HepG2 (cell line): Measurements from ENCODE around the gene AFG1L. TPM values are rescaled to one million over a fixed set of nuclear protein-coding genes. Genes with fewer than 3 reads are reported as not detected.

ENCODE experiments used
- AFF4 ChIP-seq: sonication (generic); formaldehyde crosslinking; IDR thresholded peaks from 2 replicates; pipeline ENCODE4 v1.4.0; 2020; ENCODE audit warnings: missing genetic modification reagents
- ATF1 ChIP-seq: IDR thresholded peaks from 2 replicates; pipeline ENCODE4 v1.6.1; 2016; ENCODE audit warnings: mild to moderate bottlenecking, control low read depth
- HOMEZ ChIP-seq: IDR thresholded peaks from 2 replicates; pipeline ENCODE4 v1.6.1; 2016; ENCODE audit warnings: low read depth
- IRX3 ChIP-seq: sonication (generic); formaldehyde crosslinking; IDR thresholded peaks from 2 replicates; pipeline ENCODE4 v1.8.1; 2023; ENCODE audit warnings: mild to moderate bottlenecking, low read depth, missing genetic modification reagents, borderline replicate concordance
- KLF9 ChIP-seq: IDR thresholded peaks from 2 replicates; pipeline ENCODE4 v1.6.1; 2016; ENCODE audit warnings: low read depth
- MED1 ChIP-seq: sonication (generic); formaldehyde crosslinking; IDR thresholded peaks from 2 replicates; pipeline ENCODE4 v1.4.0; 2020; ENCODE audit warnings: missing genetic modification reagents
- NCOR1 ChIP-seq: fragments of 200-600 bp; sonication (generic); IDR thresholded peaks from 2 replicates; pipeline ENCODE4 v1.7.0; 2017; ENCODE audit warnings: antibody characterized with exemption, low read length, borderline replicate concordance
- PCBP1 ChIP-seq: fragments of 200-400 bp; formaldehyde crosslinking; IDR thresholded peaks from 2 replicates; pipeline ENCODE4 v1.6.1; 2017; ENCODE audit warnings: mild to moderate bottlenecking, low read depth, low read length, borderline replicate concordance
- RBAK ChIP-seq: sonication (generic); formaldehyde crosslinking; IDR thresholded peaks from 2 replicates; pipeline ENCODE4 v1.5.1; 2020; ENCODE audit warnings: mild to moderate bottlenecking, missing genetic modification reagents
- TMF1 ChIP-seq: sonication (generic); formaldehyde crosslinking; IDR thresholded peaks from 2 replicates; pipeline ENCODE4 v1.8.1; 2022; ENCODE audit warnings: low read depth, missing genetic modification reagents
- ZBTB10 ChIP-seq: sonication (generic); formaldehyde crosslinking; IDR thresholded peaks from 2 replicates; pipeline ENCODE4 v1.4.0; 2020; ENCODE audit warnings: missing genetic modification reagents, borderline replicate concordance
- ZBTB25 ChIP-seq: IDR thresholded peaks from 2 replicates; pipeline ENCODE4 v1.6.1; 2018; ENCODE audit warnings: missing genetic modification reagents
- ZFY ChIP-seq: sonication (generic); formaldehyde crosslinking; IDR thresholded peaks from 2 replicates; pipeline ENCODE4 v1.4.0; 2020; ENCODE audit warnings: missing genetic modification reagents
- ZNF225 ChIP-seq: sonication (generic); formaldehyde crosslinking; IDR thresholded peaks from 2 replicates; pipeline ENCODE4 v1.4.0; 2020; ENCODE audit warnings: mild to moderate bottlenecking, missing genetic modification reagents
- ZNF451 ChIP-seq: sonication (generic); formaldehyde crosslinking; IDR thresholded peaks from 2 replicates; pipeline ENCODE4 v1.5.0; 2020; ENCODE audit warnings: mild to moderate bottlenecking, missing genetic modification reagents
- ZNF703 ChIP-seq: sonication (generic); formaldehyde crosslinking; IDR thresholded peaks from 2 replicates; pipeline ENCODE4 v1.5.1; 2020; ENCODE audit warnings: missing genetic modification reagents, mild to moderate bottlenecking, moderate library complexity, borderline replicate concordance
- ZNF768 ChIP-seq: sonication (generic); formaldehyde crosslinking; IDR thresholded peaks from 2 replicates; pipeline ENCODE4 v1.4.0; 2020; ENCODE audit warnings: missing genetic modification reagents
- ZNF770 ChIP-seq: sonication (generic); formaldehyde crosslinking; IDR thresholded peaks from 2 replicates; pipeline ENCODE4 v1.5.0; 2020; ENCODE audit warnings: mild to moderate bottlenecking, missing genetic modification reagents
- ZNF777 ChIP-seq: sonication (generic); formaldehyde crosslinking; IDR thresholded peaks from 2 replicates; pipeline ENCODE4 v1.4.0; 2020; ENCODE audit warnings: missing genetic modification reagents
- ZNF782 ChIP-seq: sonication (generic); formaldehyde crosslinking; IDR thresholded peaks from 2 replicates; pipeline ENCODE4 v1.4.0; 2020; ENCODE audit warnings: missing genetic modification reagents, mild to moderate bottlenecking, borderline replicate concordance
- polyA plus RNA-seq, 8 experiments: library from polyadenylated mRNA; depleted of rRNA in 3 of 8; stranded (reverse) in 7 of 8; unstranded in 1 of 8; fragments of >200 nt; fragmentation: Illumina TruSeq in 4 of 8; extraction: Trizol in 4 of 8; gene quantifications; 2 replicates each; pipeline versions ENCODE4 v1.2.1 to v1.2.3, GENCODE V29; 2011 to 2016; ENCODE audit warnings: low read depth in 4 of 8, missing spikeins in 1 of 8, mixed read lengths in 1 of 8; ENCODE audit not compliant: insufficient read depth in 1 of 8
- total RNA-seq, 5 experiments: library from RNA; depleted of rRNA; stranded (reverse); fragments of >200 nt; fragmentation: Illumina TruSeq; extraction: Trizol; gene quantifications; 2 replicates each; pipeline ENCODE4 v1.2.3, GENCODE V29; 2016; ENCODE audit warnings: low read depth in 1 of 5

Gene AFG1L
- total and polyA plus RNA-seq, 2 of the 13 experiments (the other 11 are each of a cell fraction or from before 2014, with no cell fraction given): 3.1 to 14.0 TPM

GRCh38 chr6:108294297-108294726, 542 bp upstream of the AFG1L start (continued):
- TF ChIP-seq HOMEZ (CRISPR knock-in tag): no peak
- TF ChIP-seq KLF9 (CRISPR knock-in tag): 0 out of 2 replicates have a peak, but pooled peaks have one; percentile 66
- TF ChIP-seq AFF4 (CRISPR knock-in tag): no peak
- no peak for TF ChIP-seq ZNF768 (CRISPR knock-in tag)
- TF ChIP-seq NCOR1: no peak
- no peak for TF ChIP-seq ZBTB25 (CRISPR knock-in tag)
- no peak for TF ChIP-seq MED1
- TF ChIP-seq IRX3 (CRISPR knock-in tag): no peak
- no peak for TF ChIP-seq ZNF703
- TF ChIP-seq ZNF770: peak; percentile 3; the same call in 1 of the 2 replicates
- TF ChIP-seq ZBTB10 (CRISPR knock-in tag): no peak
- TF ChIP-seq PCBP1: no peak
- no peak for TF ChIP-seq ZNF777 (CRISPR knock-in tag)
- 0 out of 2 replicates have a peak, but pooled peaks have one; percentile 10 for TF ChIP-seq ATF1 (CRISPR knock-in tag)
- TF ChIP-seq ZNF451: 0 out of 2 replicates have a peak, but pooled peaks have one; percentile 15
- no peak for TF ChIP-seq ZNF225 (CRISPR knock-in tag)
- TF ChIP-seq ZNF782 (CRISPR knock-in tag): no peak
- TF ChIP-seq TMF1 (CRISPR knock-in tag): no peak
- no peak for TF ChIP-seq RBAK (CRISPR knock-in tag)
- peak; percentile 81; the same call in 1 of the 2 replicates for TF ChIP-seq ZFY (CRISPR knock-in tag)
